GM18870 (cell line): ENCODE measurements around the gene ZFP64.
"Not testable (repeated sequence)": the region's sequence is repeated elsewhere in the genome, so short reads cannot be mapped to it uniquely, and the experiment has no call there.

ENCODE experiments used
- ATAC-seq: cut with Tn5 transposase; IDR thresholded peaks from one replicate; pipeline ENCODE4 v1.9.1; 2021; ENCODE audit warnings: moderate library complexity; ENCODE audit not compliant: unreplicated experiment

ZFP64 gene

DNA sequence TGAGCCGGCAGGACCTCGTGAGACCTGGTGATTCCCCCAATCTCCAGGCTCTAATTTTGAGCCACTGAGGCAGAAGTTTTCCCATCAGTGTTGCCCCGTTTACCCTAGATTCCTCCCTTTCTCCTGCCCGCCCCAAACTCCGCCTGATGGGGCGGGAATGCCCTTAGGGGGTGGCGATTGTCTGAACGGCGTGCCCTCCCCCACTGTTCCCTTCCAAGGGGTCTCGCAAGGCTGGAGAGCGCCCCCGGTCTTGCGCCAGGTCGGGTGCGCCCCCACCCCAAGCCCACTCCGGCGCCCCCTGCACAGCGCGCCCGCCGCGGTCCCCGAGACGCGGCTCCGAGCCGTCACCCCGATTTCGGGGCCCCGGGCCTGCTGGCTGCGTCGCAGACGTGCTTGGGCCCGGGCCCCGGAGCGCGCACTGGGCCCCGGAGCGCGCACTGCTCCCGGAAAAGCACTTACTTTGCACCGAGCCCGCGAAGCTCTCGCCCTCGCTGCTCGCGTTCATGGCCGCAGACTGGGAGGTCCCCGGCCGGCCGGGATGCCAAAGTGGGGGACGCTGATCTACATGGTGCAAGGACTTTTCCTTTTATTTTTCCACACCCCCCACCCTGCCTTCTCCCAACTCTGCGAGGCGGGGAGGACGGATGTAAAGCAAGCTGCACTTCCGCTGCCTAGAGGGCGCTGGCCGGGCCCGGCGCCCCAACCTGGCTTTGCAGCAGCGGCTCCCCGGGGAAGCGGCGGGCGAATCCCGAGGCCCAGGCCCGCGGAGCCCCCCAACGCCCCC is at the start of gene ZFP64:
Gene ZFP64, minus strand, starts transcription at position 648 of the 784 bp plus-strand sequence. Its CDS starts 143 bp downstream, at position 505.
- peak; percentile 64 for ATAC-seq

DNA sequence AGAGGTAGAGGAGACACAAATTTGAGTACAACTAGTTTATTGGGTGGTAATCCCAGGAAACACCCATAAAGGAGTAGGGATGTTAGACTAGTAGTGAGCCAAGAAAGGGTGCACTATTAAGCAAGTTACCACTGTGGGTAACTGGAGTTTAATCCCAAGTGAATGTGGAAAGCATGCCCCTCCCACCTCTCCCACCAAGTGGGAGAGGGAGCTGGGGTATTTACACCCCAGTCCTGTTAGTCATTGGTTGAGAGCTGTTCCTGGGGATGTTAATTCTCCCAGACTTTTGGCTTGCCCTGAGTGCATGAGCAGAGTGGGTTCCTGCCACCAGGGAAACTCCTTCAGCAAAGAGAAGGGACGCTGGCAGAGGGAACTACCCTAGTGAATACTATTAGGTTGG is 49.2 kb upstream of the ZFP64 start:
- ATAC-seq, result no peak

DNA sequence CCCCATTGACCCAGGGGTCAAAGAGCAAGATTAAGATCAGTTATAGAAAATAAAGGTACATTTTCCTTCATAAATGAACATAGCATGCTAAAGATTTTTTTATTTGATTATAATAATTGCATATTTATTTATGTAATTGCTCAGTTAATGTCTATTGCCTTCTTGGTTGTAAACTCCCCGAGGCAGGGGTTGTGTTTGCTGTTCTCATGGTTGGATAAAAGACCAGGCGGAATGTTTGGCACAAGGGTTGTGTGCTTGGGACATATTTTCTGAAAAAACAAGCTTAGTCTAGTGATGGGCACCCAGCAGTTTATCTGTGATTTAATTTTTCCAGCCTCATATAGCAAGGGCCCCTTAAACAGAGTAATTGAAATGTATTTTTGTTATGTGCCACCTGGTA is 47.5 kb upstream of the ZFP64 start:
- no peak for ATAC-seq

DNA sequence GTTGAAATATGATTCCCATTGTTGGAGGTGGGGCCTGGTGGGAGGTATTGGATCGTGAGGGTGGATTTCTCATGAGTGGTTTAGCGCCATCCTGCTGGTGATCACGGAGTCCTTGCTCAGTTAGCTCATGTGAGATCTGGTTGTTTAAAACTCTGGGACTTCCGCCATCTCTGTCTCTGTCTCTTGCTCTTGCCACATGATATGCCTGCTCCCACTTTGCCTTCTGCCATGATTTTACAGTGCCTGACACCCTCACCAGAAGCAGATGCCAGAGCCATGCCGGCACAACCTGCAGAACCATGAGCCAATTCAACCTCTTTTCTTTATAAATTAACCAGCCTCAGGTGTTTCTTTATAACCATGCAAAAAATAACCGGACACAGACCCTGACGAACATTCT is 44.7 kb upstream of the ZFP64 start:
- ATAC-seq, result no peak

DNA sequence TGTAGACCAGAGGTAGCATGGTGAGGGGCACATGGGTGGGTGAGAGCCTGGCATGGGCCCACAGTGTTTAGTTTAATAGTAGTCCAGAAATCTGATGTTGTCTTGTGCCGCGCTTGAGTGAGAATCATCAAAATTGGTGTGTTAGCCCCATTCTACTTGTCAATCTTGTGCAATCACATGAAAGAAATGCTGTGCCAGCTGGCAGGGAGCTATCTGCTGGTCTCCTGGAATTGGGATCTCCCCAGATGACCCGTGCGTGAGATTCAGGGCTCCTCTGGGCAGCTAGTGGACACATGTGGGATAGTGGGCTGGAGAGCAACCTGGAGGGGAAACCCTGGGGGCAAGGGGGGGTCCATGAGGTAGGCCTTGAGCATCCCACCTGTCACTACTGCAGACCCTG is 43.5 kb upstream of the ZFP64 start:
- ATAC-seq, result no peak

DNA sequence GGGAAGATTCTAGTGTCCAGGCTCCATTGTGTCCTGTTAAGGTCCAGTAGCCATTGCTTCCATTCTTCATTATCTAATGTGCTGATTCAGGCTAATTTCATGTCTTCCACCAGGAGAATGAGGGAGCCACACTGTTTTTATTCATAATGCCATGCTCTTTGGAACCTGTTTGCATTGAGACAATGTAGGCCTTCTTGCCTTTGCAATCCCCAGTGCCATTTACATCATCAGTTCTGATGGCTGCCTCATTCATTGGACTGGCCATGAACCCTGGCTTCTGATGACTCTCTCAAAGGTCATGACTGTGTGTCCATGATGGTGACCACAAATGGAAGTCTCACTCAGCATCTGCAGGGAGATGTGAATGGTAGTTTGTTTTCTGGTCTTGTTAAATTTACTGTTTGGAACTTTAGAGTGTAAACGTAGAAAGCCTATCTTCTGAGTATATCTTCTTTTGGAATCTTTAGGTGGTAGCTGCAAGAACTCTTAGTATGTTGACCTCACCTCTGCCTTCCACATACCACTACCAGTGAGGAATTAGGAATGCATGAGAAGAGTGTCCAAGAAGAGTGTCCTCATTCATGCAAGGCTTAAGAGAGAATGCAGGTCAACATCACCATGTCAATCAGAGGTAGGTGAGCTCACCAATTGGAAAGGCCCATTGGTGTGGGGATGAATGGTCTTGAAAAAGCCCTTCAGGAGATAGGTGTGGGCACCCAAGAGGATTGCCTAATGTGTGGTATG is 42.9 kb upstream of the ZFP64 start:
- ATAC-seq, result no peak

DNA sequence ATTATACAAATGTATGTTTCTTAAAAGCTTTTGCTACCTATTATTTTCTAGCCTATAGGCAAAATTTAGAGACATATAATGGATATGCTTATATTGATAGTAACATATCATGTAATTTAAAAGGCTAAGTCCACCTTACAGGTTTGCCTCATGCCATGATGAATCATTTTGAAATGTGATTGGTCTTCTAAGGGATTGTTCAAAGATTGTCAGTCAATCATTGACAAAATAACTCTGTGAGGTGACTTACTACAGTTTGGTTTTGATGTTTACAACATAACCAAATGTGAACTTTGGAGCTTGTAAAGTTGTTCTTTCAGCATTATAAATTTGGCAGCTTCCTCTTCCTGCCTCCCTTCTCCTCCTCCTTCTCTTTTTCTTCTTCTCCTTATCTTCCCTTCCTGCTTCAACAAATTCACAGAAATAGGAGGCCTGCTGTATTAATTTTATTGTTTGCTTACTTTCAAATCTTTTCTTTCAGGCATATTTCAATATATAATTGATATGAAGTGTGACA is 39.7 kb upstream of the ZFP64 start:
- peak; percentile 65 for ATAC-seq

DNA sequence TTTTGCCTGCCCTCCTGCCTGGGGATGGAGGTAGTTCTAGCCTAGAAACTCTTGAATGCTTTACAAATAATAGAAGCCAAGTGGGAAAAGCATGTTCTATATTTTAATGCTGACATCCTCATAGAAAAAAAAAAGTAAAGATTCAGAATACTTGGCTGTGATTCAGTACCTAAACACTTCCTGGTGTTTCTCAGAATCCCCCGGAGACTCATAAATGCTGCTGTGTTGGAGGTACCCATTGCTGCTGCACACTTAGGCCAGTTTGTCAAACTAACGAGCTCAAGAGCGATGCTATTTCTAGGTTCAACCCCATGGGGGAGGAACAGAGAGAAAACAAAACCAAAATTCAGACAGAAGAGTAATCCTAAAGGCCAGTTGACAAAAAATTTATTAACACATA is 38.8 kb upstream of the ZFP64 start:
- ATAC-seq, result peak; percentile 62

DNA sequence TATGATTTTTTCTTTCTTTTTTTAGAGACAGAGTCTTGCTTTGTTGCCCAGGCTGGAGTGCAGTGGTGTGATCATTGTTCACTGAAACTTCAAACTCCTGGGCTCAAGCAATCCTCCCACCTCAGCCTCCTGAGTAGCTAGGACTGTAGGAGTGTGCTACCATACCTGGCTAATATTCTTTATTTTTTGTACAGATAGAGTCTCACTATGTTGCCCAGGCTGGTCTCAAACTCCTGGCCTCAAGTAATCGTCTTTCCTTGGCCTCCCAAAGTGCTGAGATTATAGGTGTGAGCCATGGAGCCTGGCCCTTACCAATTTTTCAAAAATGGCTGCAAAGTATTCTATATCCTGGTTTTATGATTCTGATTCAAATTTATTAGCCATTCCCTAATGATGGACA is 37.8 kb upstream of the ZFP64 start:
- not testable (repeated sequence) for ATAC-seq

DNA sequence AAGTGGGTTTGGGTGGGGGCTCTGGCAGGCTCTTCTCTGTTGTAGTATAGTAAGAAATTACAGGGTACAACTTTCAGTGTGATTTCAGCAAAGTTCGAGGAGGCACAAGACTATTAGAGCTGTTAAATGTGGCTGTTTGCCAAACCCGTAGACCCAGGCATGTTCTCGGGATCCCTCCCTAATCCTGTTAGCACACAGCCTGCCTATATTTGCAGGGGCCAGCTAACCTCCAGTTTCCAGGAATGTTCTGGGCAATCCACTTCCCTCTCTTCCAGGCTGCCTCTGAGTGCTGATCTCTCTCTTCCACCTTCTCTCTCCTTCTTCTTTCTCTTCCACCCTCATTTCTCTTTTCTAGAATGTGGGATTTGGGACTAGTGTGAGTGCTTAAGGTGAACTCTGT is 34.8 kb upstream of the ZFP64 start:
- ATAC-seq, result no peak

DNA sequence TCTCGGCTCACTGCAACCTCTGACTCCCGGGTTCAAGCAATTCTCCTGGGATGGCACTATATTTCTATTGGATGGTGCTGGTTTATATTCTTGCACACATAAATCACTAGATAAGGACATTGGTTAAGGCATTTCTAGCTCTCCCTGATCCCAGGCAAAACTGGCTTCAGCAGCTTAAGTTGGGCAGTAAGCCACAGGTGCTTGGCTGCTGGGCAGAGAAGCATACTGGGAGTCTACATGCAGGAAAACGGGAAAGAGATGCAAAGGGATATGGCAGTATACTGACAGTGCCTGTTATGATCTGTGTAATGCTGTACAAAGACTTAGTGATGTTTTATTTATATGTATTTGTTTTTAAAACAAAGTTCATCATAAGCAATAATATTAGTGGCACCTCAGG is 33.3 kb upstream of the ZFP64 start:
- ATAC-seq, result no peak

DNA sequence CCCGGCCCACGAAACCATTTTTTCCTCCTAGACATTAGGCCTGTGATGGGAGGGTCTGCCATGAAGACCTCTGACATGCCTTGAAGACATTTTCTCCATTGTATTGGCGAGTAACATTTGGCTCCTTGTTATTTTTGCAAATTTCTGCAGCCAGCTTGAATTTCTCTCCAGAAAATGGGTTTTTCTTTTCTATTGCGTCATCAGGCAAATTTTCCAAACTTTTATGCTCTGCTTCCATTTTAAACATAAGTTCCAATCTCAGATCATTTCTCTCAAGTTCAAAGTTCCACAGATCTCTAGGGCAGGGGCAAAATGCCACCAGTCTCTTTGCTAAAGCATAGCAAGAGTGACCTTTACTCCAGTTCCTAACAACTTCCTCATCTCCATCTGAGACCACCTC is 29.8 kb upstream of the ZFP64 start:
- ATAC-seq, result not testable (repeated sequence)

DNA sequence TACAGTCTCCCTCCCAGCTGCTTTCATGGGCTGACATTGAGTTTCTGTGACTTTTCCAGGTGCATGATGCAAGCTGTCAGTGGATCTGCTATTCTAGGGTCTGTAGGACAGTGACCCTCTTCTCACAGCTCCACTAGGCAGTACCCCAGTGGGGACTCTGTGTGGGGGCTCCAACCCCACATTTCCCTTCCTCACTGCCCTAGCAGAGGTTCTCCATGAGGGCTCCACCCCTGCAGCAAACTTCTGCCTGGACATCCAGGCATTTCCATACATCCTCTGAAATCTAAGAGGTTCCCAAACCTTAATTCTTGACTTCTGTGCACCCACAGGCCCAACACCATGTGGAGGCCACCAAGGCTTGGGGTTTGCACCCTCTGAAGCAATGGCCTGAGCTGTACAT is 29.3 kb upstream of the ZFP64 start:
- ATAC-seq, result not testable (repeated sequence)

DNA sequence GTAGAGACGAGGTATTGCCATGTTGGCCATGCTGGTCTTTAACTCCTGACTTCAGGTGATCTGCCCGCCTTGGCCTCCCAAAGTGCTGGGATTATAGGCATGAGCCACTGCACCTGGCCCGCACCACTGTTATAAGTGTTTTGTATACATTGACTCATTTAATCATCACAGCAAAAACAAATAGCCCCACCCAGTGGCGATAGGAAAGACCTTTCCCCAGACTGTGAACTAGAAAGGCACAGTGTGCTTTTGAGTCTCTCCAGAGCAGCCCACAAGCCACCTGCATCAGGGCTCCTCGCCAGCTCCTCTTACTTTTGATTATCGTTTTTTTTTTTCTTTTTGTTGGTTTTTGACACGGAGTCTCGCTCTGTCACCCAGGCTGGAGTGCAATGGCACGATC is 27.9 kb upstream of the ZFP64 start:
- ATAC-seq, result no peak

DNA sequence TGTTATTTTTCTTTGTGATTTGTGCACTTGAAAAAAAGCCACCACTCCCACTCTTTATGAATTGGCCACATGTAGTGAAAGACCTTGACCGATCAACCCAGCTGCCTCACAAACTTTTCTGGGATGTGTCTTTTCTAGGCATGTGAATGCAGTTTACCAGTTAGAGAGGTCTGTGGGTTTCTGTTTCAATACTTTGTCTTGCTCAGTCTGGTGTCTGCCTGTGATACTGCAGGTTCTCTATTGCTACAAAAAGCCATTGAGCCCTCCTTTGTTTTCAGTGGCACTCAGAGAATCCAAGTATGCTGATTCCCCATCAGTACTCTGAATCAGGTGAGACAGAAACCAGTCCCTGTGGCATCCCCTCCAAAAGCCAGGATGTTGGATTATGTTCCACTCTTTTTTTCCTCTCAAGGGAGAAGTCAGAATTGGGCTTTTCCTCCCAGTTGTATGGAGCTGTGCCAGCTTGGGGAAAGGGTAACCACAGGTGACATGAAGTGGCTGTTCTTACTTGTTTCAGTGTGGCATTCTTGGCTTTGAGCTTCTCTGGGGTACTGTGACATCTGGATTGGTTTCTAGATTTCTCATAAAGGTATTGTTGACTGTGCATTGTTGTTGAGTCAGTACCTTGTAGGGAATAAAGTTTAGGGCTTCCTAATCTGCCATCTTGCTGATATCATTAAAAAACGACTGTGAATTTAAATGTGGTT is 26.3 kb upstream of the ZFP64 start:
- ATAC-seq, result no peak

DNA sequence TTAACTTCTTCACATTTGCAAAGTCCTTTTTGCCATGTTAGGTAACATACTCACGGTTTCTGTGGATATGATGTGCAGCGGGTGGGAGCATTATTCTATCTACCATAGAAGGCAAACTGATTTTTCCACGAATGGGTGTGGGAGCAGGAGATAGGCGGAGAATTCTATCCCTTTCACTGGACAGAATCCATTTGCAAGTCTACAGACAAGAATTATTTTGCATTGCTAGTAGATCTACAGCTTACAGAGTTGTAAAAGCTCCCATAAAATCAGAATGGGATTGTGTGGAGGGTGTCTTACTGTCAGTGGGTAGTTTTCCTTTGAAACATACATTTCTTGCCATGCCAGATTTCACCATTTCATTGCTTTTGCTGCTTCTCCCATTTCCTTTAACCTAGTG is 22.4 kb upstream of the ZFP64 start:
- no peak for ATAC-seq

DNA sequence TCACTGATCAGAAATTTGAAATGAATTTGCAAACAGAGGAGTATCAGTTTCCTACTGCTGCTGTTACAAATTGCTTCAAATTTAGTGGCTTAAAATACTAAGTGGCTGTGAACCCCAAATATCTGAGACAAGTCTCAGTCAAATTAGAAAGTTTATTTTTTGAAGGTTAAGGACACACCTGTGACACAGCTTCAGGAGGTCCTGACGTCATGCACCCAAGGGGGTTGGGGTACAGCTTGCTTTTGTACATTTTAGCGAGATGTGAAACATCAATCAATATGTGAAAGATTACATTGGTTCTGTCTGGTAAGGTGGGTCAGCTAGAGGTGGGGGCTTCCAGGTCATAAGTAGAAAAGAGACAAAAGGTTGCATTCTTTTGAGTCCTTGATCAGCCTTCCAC is 21.4 kb upstream of the ZFP64 start:
- no peak for ATAC-seq

DNA sequence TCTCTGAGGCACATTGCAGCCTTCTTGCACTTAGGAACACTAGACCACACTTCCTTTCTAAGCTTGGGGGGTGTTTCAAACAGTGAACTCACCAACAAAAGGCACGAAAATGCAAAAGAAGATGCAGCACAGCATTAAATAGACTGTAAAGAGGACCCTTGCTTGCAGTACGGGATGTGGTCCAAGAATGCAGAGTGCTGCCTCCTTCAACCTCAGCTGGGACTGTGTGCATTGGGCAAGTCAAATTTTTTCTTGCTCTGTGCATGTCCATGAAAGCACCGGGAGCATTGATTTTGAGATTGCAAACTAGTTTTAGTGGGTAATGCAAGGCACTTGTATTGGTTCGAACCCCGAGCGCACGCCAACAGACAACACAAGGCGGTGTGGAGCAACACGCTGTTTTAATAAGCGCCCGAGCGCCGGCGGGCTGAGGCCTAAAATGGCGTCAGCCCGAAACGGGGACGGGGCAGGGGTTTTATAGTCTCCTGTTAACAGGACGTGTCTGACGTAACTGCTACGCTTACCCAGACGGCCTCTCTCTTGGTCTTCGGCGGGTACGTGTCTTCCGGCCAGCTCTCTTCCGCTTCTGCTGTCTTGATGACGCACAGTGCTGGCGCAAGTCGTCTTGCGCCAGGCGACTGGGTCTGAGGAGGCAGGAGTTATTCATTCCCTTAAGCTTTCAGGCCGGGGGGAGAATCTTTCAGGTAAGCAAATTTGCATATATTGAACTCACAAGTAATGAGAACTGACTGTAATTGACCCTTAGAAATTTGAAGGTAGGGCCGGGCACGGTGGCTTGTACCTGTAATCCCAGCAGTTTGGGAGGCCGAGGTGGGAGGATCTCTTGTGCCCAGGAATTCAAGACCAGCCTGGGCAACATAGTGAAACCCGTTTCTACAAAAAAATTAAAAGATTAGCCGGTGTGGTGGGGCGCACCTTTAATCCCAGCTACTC is 18.7 kb upstream of the ZFP64 start:
- no peak for ATAC-seq

DNA sequence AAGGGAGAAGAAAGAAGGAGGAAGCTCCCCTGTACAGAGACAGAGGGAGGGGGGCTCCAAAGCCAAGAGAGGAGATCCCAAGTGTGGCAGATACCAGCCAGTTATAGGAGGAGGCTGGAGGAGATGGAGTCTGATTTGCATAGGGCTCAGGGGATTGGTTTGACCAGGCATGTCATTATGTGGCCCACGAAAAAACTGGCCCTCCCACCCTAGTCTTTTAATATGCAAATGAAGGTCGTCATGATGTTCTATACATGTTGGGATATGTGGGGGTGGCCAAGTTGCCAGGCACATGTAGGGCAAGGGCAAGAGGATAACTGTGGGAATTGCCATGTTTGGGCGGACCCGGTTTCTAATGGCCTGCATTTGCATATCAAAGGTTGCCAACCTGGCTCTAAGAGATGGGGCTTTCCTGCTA is 17.6 kb upstream of the ZFP64 start:
- no peak for ATAC-seq

DNA sequence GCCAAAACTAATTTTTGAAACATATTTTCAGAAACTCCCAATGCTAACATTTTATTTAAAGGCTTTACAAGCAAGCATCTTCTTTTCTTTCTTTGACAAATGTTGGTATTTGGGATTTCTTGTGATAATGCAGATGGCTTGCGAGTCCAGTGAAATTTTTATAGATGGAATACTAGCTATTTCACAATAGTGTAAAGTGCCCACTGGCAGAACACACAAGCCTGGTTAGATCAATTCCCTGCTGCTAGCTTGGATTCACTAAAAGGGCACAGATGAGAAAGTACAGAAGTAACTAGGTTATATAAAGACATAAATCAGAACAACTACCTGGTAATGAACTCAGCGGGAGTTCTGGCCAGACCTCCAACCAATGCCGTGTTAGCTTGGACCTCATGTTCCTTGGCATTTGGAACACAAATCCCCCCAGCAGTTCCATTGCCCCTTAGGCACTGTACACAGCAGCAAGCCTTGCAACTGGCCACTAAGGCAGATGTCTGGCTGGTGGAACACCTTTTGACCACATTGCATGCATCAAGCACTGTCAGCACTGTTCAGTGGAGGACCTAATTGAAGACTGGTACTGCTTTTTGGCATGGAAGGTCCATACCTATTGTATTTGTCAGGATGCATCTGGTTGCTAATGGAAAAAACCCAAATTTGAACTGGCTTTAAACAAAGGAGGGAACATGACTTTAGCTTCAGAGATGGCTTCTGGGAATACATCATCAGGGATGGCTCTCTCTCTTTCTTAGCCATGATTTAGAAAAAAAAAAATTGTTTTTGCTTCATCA is 15.6 kb upstream of the ZFP64 start:
- no peak for ATAC-seq
